MG63 (cell line): ENCODE results near the gene SKP2. TPM values are rescaled to one million over a fixed set of nuclear protein-coding genes. Genes with fewer than 3 reads are reported as not detected.
"Not testable (repeated sequence)": the region's sequence is repeated elsewhere in the genome, so short reads cannot be mapped to it uniquely, and the experiment has no call there.

Source experiments
- DNase-seq: peaks from one replicate; pipeline ENCODE4 v3.0.0-alpha.2; 2020
- H3K27me3 ChIP-seq: fragments of 250-450 bp; sonication (Bioruptor Pico); 2 replicates; pipeline ENCODE4 v1.5.1; 2020; ENCODE audit warnings: mild to moderate bottlenecking, moderate library complexity
- H3K36me3 ChIP-seq: fragments of 250-450 bp; sonication (Bioruptor Pico); 2 replicates; pipeline ENCODE4 v1.5.1; 2020; ENCODE audit warnings: mild to moderate bottlenecking, moderate library complexity
- H3K4me3 ChIP-seq: fragments of 250-450 bp; sonication (Bioruptor Pico); 2 replicates; pipeline ENCODE4 v1.5.1; 2020; ENCODE audit warnings: mild to moderate bottlenecking, moderate library complexity
- H3K9me3 ChIP-seq: fragments of 250-450 bp; sonication (Bioruptor Pico); 2 replicates; pipeline ENCODE4 v1.5.1; 2020; ENCODE audit warnings: mild to moderate bottlenecking, moderate library complexity
- total RNA-seq: library from RNA; depleted of rRNA; stranded (reverse); fragments of >200 nt; shearing (Covaris generic); gene quantifications from 2 replicates; pipeline ENCODE4 v1.2.3, GENCODE V29; 2014; ENCODE audit warnings: low replicate concordance; rRNA removed

The SKP2 gene
- total RNA-seq = 38.6 and 50.5 TPM in 2 replicates

DNA sequence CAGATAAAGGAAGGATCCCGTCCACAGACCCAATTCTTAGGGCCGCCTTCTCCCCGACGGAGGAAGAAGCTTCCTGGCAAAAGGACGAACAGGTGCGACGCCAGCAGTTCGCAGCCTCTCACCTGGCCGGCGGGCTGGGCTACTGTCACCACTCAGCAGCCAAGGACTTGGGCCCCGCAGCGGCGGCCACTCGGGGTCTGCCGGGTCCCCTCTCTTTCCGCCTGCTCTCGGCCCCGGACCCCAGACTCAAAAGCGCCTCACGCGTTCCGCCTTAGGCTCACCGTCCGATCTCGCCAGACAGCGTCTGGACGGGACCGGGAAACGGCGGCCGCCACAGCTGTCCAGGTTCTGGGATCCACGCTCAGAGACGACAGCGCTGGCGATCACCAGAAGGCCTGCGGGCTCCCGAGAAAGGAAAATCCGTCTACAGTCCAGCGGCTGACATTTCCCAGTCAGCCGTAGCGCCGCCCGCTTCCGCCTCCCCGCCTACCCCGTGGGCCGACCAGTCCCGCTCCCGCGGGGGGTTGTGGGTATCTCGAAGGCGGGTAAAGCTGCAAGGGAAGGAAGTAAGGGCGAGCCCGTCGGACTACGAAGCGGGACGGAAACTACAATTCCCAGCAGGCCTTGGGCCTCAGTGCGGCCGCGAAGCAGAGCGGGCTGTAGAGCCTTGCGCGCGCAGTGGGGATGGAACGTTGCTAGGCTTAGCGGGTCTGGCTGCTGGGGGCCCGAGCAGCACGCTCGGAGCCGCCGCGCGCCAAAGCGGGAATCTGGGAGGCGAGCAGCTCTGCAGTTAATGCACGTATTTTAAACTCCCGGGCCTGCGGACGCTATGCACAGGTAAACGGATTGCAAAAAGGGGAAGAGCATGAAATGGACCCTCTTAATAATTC lies at the start of gene SKP2, which contains the start of gene LMBRD2:
Gene SKP2 (plus strand): TSS at position 678 of the 890 bp plus-strand sequence. CDS start 152 bp downstream, at position 830.
Gene LMBRD2 (minus strand): TSS at position 454 of the 890 bp plus-strand sequence. CDS start 8,538 bp downstream, outside the sequence.
- no peaks in the 10 kb centered on the region for H3K27me3 ChIP-seq
- no peaks in the 10 kb centered on the region for H3K9me3 ChIP-seq
- H3K36me3 ChIP-seq = peaks cover 41% of the 10 kb centered on the region
- peak; percentile 99 for DNase-seq
- peak within 1 kb of the TSS; percentile 95 for H3K4me3 ChIP-seq

DNA sequence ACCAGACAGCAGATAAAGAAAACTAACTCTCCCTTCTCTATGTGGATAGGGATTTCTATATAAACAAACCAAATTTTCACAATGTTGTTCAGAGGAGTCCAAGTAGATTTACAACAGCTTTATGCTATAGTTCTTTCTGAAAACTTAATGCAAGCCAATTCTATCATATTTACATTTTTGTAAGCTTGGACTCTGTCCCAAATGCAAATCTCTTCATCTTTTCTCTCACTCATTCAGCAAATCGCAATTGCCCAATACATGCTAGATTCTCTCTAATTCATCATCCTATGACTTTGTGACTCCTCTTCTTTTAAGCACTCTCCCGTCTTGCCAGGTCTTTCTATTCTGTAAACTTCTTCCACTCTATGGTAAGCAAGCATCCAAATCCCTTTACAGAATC lies 46.1 kb upstream of the SKP2 start:
- no peak for DNase-seq
- no peaks in the 10 kb centered on the region for H3K27me3 ChIP-seq
- H3K36me3 ChIP-seq = peaks cover 3% of the 10 kb centered on the region
- H3K4me3 ChIP-seq = no peak overlapping the region
- H3K9me3 ChIP-seq = no peaks in the 10 kb centered on the region

DNA sequence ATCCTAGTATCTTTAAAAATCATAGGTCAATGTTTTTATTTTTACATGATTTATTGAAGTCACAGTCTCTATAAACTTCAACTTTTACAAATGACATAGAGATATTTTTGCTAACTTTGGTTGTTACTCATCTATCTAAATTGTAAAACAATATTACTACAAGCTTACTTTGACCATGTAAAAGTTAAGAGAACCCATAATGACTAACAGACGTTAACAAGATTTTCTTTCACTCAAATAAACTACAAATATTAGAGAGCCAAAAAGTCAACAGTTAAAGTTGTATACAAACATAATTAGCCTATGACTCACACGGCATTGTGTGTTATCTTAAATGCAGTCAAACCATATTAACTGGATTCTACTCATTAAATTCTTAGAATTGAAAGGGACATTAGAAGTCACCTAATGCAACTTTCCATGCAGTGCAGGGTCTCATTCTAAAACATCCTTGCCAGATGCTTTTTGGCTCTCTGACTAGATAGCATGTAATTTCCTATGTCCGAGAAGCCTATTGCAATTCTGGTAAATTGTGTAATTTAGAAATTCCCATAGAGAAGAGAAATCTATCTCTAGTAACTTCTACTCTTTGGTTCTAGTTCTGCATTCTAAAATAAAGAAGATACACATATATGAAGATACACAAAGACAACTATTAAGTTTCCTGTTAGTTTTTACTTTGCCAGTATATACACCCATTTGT lies 43.0 kb upstream of the SKP2 start:
- H3K27me3 ChIP-seq = no peaks in the 10 kb centered on the region
- H3K4me3 ChIP-seq = no peak overlapping the region
- H3K36me3 ChIP-seq = peaks cover 3% of the 10 kb centered on the region
- DNase-seq = no peak
- no peaks in the 10 kb centered on the region for H3K9me3 ChIP-seq

DNA sequence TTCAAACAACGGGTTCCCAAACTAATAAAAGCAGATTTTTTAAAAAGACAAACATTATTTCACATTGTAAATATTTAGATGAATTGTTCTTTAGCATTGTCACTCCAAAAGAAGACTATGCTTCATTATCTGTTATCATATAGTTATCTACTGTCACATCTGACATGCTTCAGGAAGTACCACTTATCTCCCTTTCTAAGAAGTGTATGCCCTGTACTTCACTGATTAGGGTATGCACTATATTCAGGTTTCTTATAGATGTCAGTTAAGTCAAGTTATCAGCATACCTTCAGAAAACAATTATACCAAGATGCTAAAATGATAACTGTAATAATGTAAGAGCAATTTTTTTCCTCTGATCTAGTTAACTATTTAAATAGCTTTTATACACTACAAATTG lies 40.7 kb upstream of the SKP2 start:
- no peaks in the 10 kb centered on the region for H3K9me3 ChIP-seq
- no peaks in the 10 kb centered on the region for H3K27me3 ChIP-seq
- H3K4me3 ChIP-seq = no peak overlapping the region
- H3K36me3 ChIP-seq = peaks cover 3% of the 10 kb centered on the region
- no peak for DNase-seq

DNA sequence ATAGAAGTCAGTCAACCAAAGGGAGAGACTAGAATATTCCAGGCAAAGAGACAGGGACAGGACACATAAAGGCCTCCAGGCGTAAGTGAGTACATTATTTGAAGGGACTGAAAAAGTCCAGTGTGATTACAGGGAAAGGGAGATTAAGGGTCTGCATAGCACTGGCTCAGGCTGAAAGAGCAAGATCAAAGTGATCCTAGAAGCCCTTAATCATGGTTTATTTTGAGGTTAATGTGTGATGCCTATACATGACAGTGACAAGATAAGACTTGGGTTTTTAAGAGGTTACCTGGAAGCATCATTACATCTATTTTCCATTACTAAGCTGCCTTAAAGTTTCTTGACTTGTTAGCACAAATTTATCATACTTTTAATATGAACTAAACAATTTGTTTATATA lies 26.0 kb upstream of the SKP2 start:
- peaks cover 21% of the 10 kb centered on the region for H3K36me3 ChIP-seq
- no peaks in the 10 kb centered on the region for H3K27me3 ChIP-seq
- DNase-seq = no peak
- H3K9me3 ChIP-seq = peaks cover 14% of the 10 kb centered on the region
- H3K4me3 ChIP-seq = no peak overlapping the region

DNA sequence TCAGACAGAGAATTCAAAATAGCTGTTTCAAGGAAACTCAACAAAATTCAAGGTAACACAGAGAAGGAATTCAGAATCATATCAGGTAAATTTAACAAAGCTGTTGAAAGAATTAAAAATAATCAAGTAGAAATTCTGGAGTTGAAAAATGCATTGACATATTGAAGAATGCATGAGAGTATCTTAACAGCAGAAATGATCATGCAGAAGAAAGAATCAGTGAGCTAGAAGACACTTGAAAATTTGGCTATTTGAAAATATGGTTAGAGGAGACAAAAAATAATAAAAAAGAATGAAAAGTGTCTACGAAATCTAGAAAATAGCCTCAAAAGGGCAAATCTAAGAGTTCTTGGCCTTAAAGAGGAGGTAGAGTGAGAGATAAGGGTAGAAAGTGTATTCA lies 23.1 kb upstream of the SKP2 start:
- Histone ChIP-seq H3K9me3 (peaks cover 14% of the 10 kb centered on the region), H3K4me3 (no peak overlapping the region), H3K27me3 (no peaks in the 10 kb centered on the region; the same call in 1 of the 2 replicates), H3K36me3 (peaks cover 12% of the 10 kb centered on the region)
- no peak for DNase-seq

DNA sequence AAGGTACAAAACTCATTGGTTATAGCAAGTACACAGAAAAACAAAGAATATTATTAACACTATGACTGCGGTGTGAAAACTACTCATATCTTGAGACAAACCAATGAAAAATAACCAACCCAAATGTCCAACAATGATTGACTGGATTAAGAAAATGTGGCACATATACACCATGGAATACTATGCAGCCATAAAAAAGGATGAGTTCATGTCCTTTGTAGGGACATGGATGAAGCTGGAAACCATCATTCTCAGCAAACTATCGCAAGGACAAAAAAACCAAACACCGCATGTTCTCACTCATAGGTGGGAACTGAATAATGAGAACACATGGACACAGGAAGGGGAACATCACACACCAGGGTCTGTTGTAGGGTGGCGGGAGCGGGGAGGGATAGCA lies 22.2 kb upstream of the SKP2 start:
- H3K4me3 ChIP-seq, H3K27me3 ChIP-seq, DNase-seq: not testable (repeated sequence)
- peaks cover 14% of the 10 kb centered on the region for H3K9me3 ChIP-seq
- peaks cover 12% of the 10 kb centered on the region for H3K36me3 ChIP-seq

DNA sequence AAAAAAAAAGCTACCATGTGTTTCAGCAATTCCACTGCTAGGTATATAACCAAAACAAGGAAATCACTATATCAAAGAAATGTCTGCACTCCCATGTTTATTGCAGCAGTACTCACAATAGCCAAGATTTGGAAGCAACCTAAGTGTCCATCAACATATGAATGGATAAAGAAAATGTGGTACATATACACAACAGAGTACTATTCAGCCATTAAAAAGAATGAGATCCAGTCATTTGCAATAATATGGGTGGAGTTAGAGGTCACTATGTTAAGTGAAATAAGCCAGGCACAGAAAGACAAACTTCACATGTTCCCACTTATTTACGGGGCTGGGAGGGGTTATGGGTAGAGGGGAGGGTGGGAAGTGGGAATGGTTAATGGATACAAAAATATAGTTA lies 18.9 kb upstream of the SKP2 start:
- DNase-seq, H3K27me3 ChIP-seq, H3K4me3 ChIP-seq: not testable (repeated sequence)
- Histone ChIP-seq H3K36me3 (peaks cover 16% of the 10 kb centered on the region), H3K9me3 (peaks cover 14% of the 10 kb centered on the region)

DNA sequence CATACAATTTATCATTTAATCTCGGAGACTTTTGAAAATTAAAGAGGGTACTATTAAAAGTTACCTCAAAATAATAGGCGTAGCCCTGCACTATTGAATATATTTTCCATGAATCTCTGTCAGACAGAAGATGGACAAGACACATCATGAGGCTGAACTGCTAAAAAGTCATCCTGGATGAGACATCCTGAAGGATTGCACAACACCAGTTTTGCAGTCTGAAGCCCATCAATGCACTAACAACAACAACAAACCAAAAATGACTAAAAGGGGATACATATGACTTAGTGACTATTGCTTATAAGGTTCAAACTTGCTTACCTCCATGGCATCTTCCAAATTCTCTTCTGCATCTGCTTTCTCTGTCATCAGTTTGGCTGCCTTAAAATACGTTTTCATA lies 15.9 kb upstream of the SKP2 start:
- no peak for DNase-seq
- peaks cover 8% of the 10 kb centered on the region; the same call in 1 of the 2 replicates for H3K36me3 ChIP-seq
- no peaks in the 10 kb centered on the region for H3K9me3 ChIP-seq

DNA sequence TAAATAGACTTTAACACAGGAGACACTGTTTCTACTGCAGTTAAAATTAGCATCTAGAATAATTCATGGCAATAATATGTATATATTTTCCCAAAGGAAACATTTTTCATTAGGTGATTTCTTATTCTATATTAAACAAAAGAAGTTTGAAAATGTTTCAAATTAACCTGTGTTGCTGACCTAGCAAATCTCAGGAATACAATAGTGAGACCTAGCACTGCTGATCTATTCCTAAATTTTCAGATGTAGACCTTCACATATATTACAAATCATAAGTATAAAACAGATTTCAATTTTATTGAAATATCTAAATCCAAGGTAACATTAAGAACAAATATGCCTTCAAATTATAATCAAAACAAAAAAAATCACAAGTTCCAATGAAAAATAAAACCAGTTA lies 15.3 kb upstream of the SKP2 start:
- no peaks in the 10 kb centered on the region; the same call in 1 of the 2 replicates for H3K27me3 ChIP-seq
- no peaks in the 10 kb centered on the region for H3K9me3 ChIP-seq
- H3K4me3 ChIP-seq = no peak overlapping the region
- DNase-seq = no peak
- H3K36me3 ChIP-seq = peaks cover 12% of the 10 kb centered on the region; the same call in 1 of the 2 replicates

More for the DNA sequence above, 15.9 kb upstream of the SKP2 start:
- no peak overlapping the region for H3K4me3 ChIP-seq
- no peaks in the 10 kb centered on the region; the same call in 1 of the 2 replicates for H3K27me3 ChIP-seq

DNA sequence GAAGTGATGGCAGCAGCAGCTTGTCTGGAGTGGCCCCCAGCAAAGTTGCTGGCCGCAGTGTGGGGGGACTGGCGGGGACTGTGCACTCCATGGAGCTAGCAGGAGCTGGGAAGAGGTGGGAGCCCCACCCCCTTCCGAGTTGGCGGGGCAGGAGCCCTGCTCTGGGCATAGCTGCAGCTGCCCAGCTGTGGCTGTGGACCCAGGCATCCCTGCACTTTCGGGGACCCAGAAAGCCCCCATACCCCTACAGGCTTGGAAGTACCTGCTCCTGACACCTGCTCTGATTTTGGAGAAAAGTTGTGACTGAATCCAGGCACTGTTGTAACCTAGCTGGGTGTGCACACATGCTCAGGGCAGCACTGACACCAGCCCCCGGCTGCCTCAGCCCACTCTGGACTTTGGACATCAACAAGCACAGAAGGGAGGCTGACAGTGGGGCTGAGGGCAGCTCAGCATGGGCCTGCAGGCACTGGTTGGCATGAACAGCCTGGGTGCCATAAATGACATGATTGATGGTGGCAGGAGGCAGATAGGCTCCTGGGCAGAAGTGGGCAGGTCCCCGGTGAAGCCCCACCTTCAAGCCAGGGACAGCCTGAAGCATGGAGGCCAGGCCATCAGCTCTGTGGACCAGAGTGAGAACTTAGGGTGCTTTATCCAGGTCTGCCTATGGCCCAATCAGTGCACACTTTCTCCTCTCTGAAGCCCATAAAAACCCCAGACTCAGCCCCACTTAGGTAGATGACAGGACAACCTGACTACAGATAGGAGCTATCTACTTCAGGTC lies 12.8 kb upstream of the SKP2 start:
- Histone ChIP-seq H3K36me3 (peaks cover 22% of the 10 kb centered on the region), H3K9me3 (no peaks in the 10 kb centered on the region), H3K4me3 (no peak overlapping the region), H3K27me3 (no peaks in the 10 kb centered on the region)
- DNase-seq = no peak

DNA sequence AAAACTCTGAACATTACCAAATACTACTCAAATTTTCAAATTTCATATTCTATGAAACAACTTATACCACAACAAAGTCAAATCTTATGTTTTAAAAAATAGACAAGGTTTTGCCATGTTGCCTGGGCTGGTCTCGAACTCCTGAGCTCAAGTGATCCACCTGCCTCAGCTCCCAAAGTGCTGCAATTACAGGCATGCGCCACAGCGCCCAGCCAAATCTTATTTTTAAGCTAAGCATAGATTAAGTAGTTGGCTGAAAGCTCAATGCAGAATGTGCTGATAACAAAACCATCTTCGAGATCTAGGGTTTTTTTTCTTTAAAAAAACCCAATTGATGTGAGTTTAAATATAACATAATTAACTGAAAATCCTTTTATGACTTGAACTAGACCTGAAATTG lies 6.6 kb upstream of the SKP2 start:
- Histone ChIP-seq H3K27me3 (no peaks in the 10 kb centered on the region), H3K36me3 (peaks cover 19% of the 10 kb centered on the region), H3K9me3 (no peaks in the 10 kb centered on the region), H3K4me3 (no peak overlapping the region)
- no peak for DNase-seq

DNA sequence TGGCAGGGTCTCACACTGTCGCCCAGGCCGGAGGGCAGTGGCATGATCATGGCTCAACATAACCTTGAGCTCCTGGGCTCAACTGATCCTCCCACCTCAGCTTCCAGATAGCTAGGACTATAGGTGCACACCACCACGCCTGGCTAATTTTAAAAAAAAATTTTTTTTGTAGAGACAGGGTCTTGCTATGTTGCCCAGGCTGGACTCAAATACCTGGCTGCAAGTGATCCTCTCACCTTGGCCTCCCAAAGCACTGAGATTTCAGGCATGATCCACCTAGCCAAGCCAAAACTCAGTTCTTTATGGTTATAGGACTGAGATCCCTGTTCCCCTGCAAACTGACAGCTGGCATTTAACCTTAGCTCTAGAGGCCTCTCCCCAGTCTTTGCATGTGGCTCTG lies 5.5 kb upstream of the SKP2 start:
- Histone ChIP-seq H3K27me3 (no peaks in the 10 kb centered on the region), H3K36me3 (peaks cover 16% of the 10 kb centered on the region), H3K4me3 (no peak overlapping the region), H3K9me3 (no peaks in the 10 kb centered on the region)
- no peak for DNase-seq

DNA sequence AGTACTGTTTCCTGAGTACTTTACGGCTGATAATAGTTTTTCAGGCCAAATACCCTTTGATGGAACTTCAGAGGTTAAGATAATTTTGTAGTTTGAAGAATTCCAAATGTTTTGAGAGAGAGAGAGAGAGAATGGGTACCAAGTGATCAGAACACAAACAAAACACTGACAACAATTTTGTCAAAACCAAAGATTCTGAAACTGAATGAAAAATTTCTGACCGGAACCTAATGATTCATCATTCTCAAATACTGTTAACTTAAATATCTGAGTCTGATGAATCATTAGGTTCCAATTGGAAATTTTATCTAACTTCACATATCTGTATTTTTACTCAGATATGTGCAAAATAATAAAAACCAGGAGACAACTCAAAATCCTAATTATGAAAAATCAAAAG lies 4.2 kb upstream of the SKP2 start:
- H3K27me3 ChIP-seq = no peaks in the 10 kb centered on the region
- H3K9me3 ChIP-seq = no peaks in the 10 kb centered on the region
- H3K4me3 ChIP-seq = no peak overlapping the region
- DNase-seq = no peak
- H3K36me3 ChIP-seq = peaks cover 8% of the 10 kb centered on the region

DNA sequence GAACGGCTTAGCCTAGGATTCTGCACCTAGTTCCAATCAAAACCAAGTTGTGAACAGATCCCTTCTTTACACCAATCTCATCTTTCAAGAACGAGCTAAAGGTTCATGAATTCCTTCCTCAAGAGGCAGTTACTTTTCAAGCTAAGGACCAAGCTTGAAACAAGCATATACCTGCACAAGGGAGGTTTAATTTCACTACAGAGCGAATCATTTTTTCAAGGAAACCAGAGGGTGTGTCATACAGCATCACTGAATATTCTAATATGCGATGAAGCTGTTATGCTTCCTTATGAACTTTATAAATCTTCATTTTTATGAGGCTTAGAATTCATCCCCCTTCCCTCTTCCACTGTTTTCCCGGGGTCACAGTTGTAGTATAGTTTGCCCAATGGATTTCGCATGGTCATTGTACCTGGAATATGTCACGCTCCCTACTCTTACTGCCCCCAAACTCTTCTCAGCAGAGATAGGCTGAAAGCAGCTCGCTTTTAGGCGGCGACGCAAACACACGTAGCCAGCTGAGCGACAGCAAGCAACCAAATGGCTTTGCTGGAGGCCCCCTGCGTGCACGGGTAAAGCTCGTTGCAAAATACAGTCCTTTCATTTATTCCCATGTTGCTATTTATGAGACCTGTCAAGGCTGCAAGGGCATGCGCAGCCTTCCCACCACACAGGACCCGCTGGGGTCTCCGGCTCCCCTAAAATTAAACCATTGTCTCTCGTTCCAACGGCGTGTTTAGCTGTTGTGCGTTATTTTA lies 1.1 kb upstream of the SKP2 start:
- no peaks in the 10 kb centered on the region for H3K27me3 ChIP-seq
- peaks cover 34% of the 10 kb centered on the region for H3K36me3 ChIP-seq
- peak overlapping the region; percentile 95 for H3K4me3 ChIP-seq
- no peaks in the 10 kb centered on the region for H3K9me3 ChIP-seq
- peak; percentile 51 for DNase-seq
